Tibial nerve (tissue), 3 donors: ENCODE results near the gene BDKRB2.

Source experiments
- CTCF ChIP-seq, 5 experiments: fragments of 200-600 bp in 3 of 5; fragments of 450-650 bp in 2 of 5; sonication (generic) in 3 of 5; IDR thresholded peaks; one replicate each; pipeline ENCODE4 v1.5.1; 2016 to 2019; ENCODE audit warnings: antibody characterized with exemption in 5 of 5, mild to moderate bottlenecking in 3 of 5, moderate library complexity in 2 of 5
- POLR2A ChIP-seq, 2 donors: fragments of 450-650 bp; IDR thresholded peaks; one replicate each; pipeline ENCODE4 v1.6.1; 2017; ENCODE audit warnings: antibody characterized with exemption in 2 of 2, mild to moderate bottlenecking in 2 of 2, moderate library complexity in 2 of 2

DNA sequence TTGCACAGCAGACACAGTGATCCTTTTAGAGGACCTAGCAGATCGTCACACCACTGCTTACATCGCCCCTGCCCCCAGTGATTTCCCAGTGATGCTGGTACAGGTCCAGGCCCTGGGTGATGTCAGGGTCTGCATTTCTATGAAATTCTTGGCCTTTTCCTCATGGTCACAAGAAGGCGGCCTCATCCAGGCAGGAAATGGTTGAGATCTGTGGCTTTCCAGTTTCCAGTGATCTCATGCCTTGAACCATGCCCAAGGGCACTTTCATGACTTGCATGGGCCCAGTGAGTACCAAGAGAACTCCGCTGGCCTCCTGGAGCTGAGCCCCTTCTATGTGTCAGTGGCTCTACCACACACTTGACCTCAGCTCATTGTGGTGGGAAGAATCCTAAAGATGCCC lies 41.9 kb upstream of the BDKRB2 start:
- TF ChIP-seq CTCF (IDR thresholded peaks at IDR 0.05) (no peak), POLR2A (IDR thresholded peaks at IDR 0.05) (no peak)
